ENCODE results near the gene S100A4.

The S100A4 gene

GRCh38 chr1:153550398-153550758 lies 4.8 kb upstream of the S100A4 start:
- no peak overlapping the region for H2AFZ ChIP-seq (ENCODE audit: low read depth)
- H3K27me3 ChIP-seq (ENCODE audit: insufficient read depth, low read depth) = no peaks in the 10 kb centered on the region
- no peak overlapping the region for H3K27ac ChIP-seq
- H3K4me1 ChIP-seq (ENCODE audit: low read depth, poor library complexity, severe bottlenecking) = peaks cover 11% of the 10 kb centered on the region
- no peak overlapping the region for H3K4me2 ChIP-seq
- H3K36me3 ChIP-seq (ENCODE audit: insufficient read depth) = no peaks in the 10 kb centered on the region
- no peak for TF ChIP-seq CTCF (conservative IDR thresholded peaks at IDR 0.05; ENCODE audit: low read depth, low read length)
- no peaks in the 10 kb centered on the region for H4K20me1 ChIP-seq (ENCODE audit: insufficient read depth)
- H3K9ac ChIP-seq = no peak overlapping the region
- no peaks in the 10 kb centered on the region for H3K79me2 ChIP-seq (ENCODE audit: insufficient read depth, low read depth)
- H3K4me3 ChIP-seq (IDR thresholded peaks at IDR 0.05; ENCODE audit: insufficient read depth, low read depth, low read length) = no peak overlapping the region

DNA sequence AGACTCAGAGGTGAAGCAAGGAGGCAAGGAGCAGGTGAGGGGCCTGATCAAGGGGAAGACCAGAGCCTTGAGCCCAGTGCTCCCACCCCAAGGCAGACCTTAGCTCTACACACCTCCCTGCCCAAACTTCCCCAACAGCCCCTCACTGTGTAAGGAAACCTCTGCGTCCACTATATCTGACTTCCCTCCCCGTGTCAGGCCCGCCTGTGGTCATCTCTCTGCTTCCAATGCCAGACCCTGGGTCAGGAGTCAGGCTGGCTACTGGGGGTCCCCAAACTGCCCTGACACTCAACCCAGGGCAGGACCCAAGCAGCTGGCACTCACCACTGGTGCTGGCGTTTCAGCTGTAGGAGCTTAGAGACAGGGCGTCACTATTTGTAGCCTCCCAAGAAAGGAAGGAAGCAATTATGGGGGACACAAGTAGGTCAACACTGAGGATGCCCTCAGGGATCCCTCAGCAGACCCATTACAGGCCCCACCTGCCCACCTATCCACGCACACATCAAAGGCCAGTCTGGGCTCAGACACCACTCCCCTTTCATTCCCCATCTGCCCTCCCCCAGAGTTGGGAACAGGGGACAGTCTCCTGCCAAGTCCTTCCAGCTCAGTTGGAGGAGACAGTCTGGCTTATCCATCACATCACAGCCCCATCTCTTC lies 4.3 kb upstream of the S100A4 start:
- Histone ChIP-seq H3K4me2 (no peak overlapping the region), H3K4me1 (ENCODE audit: low read depth, poor library complexity, severe bottlenecking) (peaks cover 16% of the 10 kb centered on the region), H3K27ac (no peak overlapping the region), H3K4me3 (IDR thresholded peaks at IDR 0.05; ENCODE audit: insufficient read depth, low read depth, low read length) (no peak overlapping the region), H3K27me3 (ENCODE audit: insufficient read depth, low read depth) (no peaks in the 10 kb centered on the region), H3K79me2 (ENCODE audit: insufficient read depth, low read depth) (no peaks in the 10 kb centered on the region), H2AFZ (ENCODE audit: low read depth) (no peak overlapping the region), H4K20me1 (ENCODE audit: insufficient read depth) (no peaks in the 10 kb centered on the region), H3K36me3 (ENCODE audit: insufficient read depth) (no peaks in the 10 kb centered on the region), H3K9ac (no peak overlapping the region)
- TF ChIP-seq CTCF (conservative IDR thresholded peaks at IDR 0.05; ENCODE audit: low read depth, low read length) = no peak

GRCh38 chr1:153548722-153549688 lies 3.4 kb upstream of the S100A4 start, which contains the start of gene S100A3:
S100A3 (minus strand) TSS chr1:153549258; CDS start chr1:153548485, 773 bp downstream.
- Histone ChIP-seq H3K4me3 (IDR thresholded peaks at IDR 0.05; ENCODE audit: insufficient read depth, low read depth, low read length) (no peak within 1 kb of the TSS), H3K4me2 (no peak within 1 kb of the TSS), H3K27ac (no peak within 1 kb of the TSS), H3K36me3 (ENCODE audit: insufficient read depth) (no peaks in the 10 kb centered on the region), H4K20me1 (ENCODE audit: insufficient read depth) (no peaks in the 10 kb centered on the region), H3K9ac (no peak within 1 kb of the TSS), H3K4me1 (ENCODE audit: low read depth, poor library complexity, severe bottlenecking) (peaks cover 25% of the 10 kb centered on the region), H2AFZ (ENCODE audit: low read depth) (no peak within 1 kb of the TSS), H3K79me2 (ENCODE audit: insufficient read depth, low read depth) (no peaks in the 10 kb centered on the region), H3K27me3 (ENCODE audit: insufficient read depth, low read depth) (no peaks in the 10 kb centered on the region)
- no peak for TF ChIP-seq CTCF (conservative IDR thresholded peaks at IDR 0.05; ENCODE audit: low read depth, low read length)

DNA sequence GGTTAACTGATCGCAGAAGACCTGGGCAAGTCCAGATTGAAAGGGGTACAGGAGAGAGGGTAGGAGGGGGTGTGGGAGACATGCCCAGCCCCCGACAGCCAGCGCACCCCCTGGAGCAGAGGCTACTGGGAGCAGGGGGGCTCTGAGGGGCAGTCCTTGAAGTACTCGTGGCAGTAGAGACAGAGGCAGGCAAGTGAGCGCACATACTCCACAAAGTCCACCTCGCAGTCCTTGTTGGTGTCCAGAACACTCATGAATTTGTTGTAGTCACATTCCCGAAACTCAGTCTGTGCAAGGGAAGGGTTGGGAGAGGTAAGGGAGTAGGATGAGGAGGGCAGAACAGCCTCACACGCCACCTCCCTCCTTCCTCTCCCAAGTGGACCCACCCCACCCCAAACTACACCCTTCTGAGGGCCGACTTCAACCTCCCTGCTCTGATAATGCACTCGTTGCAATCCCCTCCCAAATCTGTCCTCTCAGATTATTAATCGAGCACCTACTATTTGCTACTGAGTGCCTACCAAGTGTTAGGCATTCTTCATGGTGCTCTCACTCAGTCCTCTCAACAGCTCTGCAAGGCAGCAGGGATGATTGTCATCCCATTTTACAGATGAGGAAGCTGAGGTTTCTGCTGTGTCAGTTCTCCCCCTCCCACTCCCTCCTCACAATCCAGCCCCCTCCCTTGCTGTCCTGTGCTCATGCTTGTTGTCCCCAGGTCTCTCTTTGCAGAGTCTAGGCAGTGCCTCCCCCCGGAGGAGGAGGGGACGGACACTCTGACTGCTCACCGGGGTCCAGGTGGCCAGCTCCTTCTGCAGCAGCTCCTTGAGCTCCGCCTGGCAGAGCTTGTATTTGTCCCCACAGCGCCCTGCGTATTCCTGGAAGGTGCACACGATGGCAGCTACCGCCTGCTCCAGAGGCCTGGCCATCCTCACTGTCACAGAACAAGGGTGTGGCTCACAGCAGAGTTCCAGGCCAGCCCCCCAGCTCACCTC lies 2.2 kb upstream of the S100A4 start:
- H4K20me1 ChIP-seq (ENCODE audit: insufficient read depth) = no peaks in the 10 kb centered on the region
- no peaks in the 10 kb centered on the region for H3K36me3 ChIP-seq (ENCODE audit: insufficient read depth)
- H2AFZ ChIP-seq (ENCODE audit: low read depth) = no peak overlapping the region
- no peak overlapping the region for H3K4me3 ChIP-seq (IDR thresholded peaks at IDR 0.05; ENCODE audit: insufficient read depth, low read depth, low read length)
- no peak overlapping the region for H3K27ac ChIP-seq
- no peak overlapping the region for H3K4me2 ChIP-seq
- no peaks in the 10 kb centered on the region for H3K27me3 ChIP-seq (ENCODE audit: insufficient read depth, low read depth)
- TF ChIP-seq CTCF (conservative IDR thresholded peaks at IDR 0.05; ENCODE audit: low read depth, low read length) = no peak
- H3K79me2 ChIP-seq (ENCODE audit: insufficient read depth, low read depth) = no peaks in the 10 kb centered on the region
- H3K4me1 ChIP-seq (ENCODE audit: low read depth, poor library complexity, severe bottlenecking) = peaks cover 28% of the 10 kb centered on the region
- no peak overlapping the region for H3K9ac ChIP-seq

All from KMS-11 (cell line).